ENCODE data around the gene RBBP5. TPM values are rescaled to one million over a fixed set of nuclear protein-coding genes. Genes with fewer than 3 reads are reported as not detected.

RBBP5 gene
- total RNA-seq, 1 experiment from 2014 or later: 23.8 TPM

- POLR2A ChIA-PET: no interaction called here
- CTCF ChIA-PET: interaction anchor here (0.7 to 1.1 kb wide), 4 partner anchors 29 to 109 kb away, joined by 3 to 5 read pairs (median 4); no protein-coding TSS in a partner anchor
- H3K4me3 Mint-ChIP-seq: no peak overlapping the region
- no peak for ATAC-seq
- no peak for DNase-seq (ENCODE audit: low spot score)
- H3K9me3 Mint-ChIP-seq: no peaks in the 10 kb centered on the region
- peaks cover 18% of the 10 kb centered on the region for H3K36me3 Mint-ChIP-seq
- no peaks in the 10 kb centered on the region for H3K27me3 Mint-ChIP-seq (ENCODE audit: low read depth)
- H3K4me1 Mint-ChIP-seq: no peaks in the 10 kb centered on the region
- H3K27ac Mint-ChIP-seq: no peak overlapping the region
- TF ChIP-seq CREM (CRISPR knock-in tag; IDR thresholded peaks at IDR 0.05): no peak
- TF ChIP-seq ZNF281 (CRISPR knock-in tag; IDR thresholded peaks at IDR 0.05): no peak
- TF ChIP-seq RORB (CRISPR knock-in tag; IDR thresholded peaks at IDR 0.05): no peak
- TF ChIP-seq ARID4B (CRISPR knock-in tag; IDR thresholded peaks at IDR 0.05; ENCODE audit: borderline replicate concordance): no peak
- TF ChIP-seq, protein P1, sequence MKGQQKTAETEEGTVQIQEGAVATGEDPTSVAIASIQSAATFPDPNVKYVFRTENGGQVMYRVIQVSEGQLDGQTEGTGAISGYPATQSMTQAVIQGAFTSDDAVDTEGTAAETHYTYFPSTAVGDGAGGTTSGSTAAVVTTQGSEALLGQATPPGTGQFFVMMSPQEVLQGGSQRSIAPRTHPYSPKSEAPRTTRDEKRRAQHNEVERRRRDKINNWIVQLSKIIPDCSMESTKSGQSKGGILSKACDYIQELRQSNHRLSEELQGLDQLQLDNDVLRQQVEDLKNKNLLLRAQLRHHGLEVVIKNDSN (CRISPR knock-in tag; IDR thresholded peaks at IDR 0.05): no peak
- no peak for TF ChIP-seq USF2 (CRISPR knock-in tag; IDR thresholded peaks at IDR 0.05)
- TF ChIP-seq PRRX2 (CRISPR knock-in tag; IDR thresholded peaks at IDR 0.05): no peak
- no peak for TF ChIP-seq NR1H2 (CRISPR knock-in tag; IDR thresholded peaks at IDR 0.05)
- no peak for TF ChIP-seq NR2C2 (CRISPR knock-in tag; IDR thresholded peaks at IDR 0.05)
- TF ChIP-seq ATF1 (CRISPR knock-in tag; IDR thresholded peaks at IDR 0.05): no peak
These were observed 48.9 kb upstream of the RBBP5 start for GRCh38 chr1:205170532-205171269.

- CTCF ChIA-PET: no interaction called here
- Mint-ChIP-seq H3K27ac (peak overlapping the region; percentile 48; the same call in 1 of the 2 replicates), H3K36me3 (peaks cover 29% of the 10 kb centered on the region), H3K27me3 (ENCODE audit: low read depth) (no peaks in the 10 kb centered on the region), H3K4me3 (no peak overlapping the region), H3K9me3 (peaks cover 6% of the 10 kb centered on the region), H3K4me1 (no peaks in the 10 kb centered on the region)
- DNase-seq (ENCODE audit: low spot score) (no peak), ATAC-seq (no peak)
- POLR2A ChIA-PET: interaction anchor here (0.6 kb wide), 1 partner anchor 9 kb away, joined by 4 read pairs; no protein-coding TSS in a partner anchor
- TF ChIP-seq MAX (CRISPR knock-in tag; IDR thresholded peaks at IDR 0.05) (no peak), ARID4B (CRISPR knock-in tag; IDR thresholded peaks at IDR 0.05; ENCODE audit: borderline replicate concordance) (no peak), PRDM15 (CRISPR knock-in tag; IDR thresholded peaks at IDR 0.05) (no peak)
- TF ChIP-seq, protein P2, sequence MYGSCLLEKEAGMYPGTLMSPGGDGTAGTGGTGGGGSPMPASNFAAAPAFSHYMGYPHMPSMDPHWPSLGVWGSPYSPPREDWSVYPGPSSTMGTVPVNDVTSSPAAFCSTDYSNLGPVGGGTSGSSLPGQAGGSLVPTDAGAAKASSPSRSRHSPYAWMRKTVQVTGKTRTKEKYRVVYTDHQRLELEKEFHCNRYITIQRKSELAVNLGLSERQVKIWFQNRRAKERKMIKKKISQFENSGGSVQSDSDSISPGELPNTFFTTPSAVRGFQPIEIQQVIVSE (CRISPR knock-in tag; IDR thresholded peaks at IDR 0.05; ENCODE audit: borderline replicate concordance): no peak
- TF ChIP-seq, protein P1 (CRISPR knock-in tag; IDR thresholded peaks at IDR 0.05): no peak
These were observed 47.5 kb upstream of the RBBP5 start for GRCh38 chr1:205169248-205169647.
